ENCODE measurements around the gene KCNH1.

KCNH1 gene

DNA sequence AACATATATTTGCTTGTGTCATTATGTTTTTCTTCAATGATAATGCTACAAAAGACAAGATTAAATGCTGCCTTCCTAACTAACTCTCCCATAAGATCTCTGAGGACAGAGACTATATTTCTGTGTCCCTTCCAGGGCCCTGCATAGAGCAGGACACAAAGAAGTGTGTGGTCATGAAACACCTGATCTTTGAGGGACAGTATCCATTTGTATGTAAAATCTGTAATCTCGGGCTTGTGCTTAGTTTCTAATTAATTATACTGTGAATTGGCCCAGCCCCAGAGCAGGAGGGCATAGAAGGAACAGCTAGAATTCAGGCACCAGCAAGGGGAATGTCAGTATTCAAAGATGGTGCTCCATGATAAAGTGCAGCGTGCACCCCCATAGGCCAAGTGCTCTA is 430.4 kb downstream of the KCNH1 start:
- DNase-seq, result no peak

DNA sequence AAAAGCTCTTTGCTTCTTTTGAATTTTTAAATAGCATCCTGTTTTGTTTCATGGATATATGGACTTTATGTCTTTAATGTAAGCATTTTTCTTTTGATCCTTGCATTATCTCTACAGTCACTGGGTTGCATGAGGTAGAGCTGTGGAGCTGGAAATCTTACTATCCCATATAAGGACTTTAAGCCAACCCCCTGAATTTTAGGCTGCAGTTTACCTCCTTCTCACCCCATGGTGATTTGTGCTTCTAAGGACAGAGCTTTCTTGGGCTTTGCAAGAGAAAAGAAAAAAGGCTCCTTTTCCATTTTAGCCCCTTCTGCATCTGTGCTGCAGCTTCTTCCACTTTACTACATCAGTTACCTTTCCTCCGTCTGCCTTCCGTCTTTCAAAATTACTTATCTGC is 431.4 kb downstream of the KCNH1 start:
- DNase-seq, result no peak

DNA sequence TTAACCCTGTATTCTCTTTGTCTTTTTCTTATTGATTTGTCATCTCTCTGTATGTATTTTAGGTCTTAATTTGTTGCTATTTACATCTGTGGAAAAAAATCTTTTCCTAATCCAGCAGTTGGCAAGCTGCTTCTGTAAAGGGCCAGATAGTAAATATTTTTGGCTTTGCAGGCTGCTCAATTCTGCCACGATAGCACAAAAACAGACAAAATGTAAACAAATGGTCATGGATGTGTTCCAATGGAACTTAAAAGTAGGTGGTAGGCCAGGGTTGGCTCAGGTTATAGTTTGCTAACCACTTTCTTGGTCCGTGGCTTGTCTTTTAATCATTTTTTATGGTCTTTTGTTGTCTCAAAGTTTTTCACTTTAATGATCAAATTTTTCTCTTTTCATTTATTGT is 433.4 kb downstream of the KCNH1 start:
- no peak for DNase-seq

DNA sequence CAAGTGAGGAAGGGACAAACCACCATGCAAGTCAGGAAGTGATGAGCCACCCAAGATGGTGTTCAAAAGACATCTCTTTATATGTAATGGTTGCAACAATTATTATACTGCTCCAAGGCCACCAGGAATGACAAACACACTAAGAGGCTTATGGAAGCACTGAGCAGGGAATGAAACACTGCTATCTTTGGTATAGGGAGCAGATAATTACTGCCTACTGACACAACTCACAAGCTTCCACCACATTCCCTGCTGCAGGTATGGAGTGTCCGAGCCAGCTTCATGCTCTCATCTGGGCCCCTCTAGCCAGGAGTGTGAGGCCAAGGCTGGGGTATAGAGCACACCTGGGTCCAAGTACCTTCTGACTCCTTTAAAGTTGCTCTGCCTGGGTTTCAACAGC is 433.9 kb downstream of the KCNH1 start:
- DNase-seq, result no peak

DNA sequence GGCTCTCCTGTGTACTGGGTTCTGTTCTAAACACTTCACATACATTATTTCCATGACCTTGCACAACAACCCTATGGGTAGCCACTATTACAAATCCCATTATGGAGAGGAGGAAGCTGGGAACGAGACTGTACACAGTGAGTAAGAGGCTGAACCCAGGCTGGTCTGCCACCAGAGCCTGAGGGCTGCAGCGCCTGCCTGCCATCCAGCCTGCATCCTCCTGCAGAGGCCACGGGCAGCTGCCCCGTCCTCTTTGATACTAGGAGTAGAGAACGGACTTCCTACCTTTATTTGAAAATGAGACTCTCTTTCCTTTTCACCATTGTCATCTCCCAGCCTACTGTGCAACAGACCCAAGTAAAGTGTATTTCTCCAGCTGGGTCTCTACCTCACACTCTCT is 435.3 kb downstream of the KCNH1 start:
- DNase-seq, result no peak

DNA sequence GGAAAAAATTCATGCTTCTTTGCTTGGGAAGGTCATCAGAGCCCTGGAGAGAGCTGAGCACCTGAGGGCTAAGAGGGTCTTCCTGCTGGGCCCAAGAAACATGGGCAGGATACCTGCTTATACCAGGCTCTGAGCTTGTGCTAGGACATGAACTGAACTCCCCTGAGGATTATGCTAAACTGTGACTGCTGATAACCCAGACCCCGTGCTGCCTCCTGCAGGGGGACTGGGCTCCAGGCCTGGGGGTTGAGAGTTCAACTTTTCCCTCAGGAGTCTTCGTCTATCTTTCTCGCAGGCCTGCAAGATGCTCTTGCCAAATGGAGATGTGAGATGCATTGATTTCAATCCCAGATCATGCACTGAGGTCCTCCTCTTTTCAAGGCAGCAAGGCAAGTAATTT is 436.8 kb downstream of the KCNH1 start:
- no peak for DNase-seq

DNA sequence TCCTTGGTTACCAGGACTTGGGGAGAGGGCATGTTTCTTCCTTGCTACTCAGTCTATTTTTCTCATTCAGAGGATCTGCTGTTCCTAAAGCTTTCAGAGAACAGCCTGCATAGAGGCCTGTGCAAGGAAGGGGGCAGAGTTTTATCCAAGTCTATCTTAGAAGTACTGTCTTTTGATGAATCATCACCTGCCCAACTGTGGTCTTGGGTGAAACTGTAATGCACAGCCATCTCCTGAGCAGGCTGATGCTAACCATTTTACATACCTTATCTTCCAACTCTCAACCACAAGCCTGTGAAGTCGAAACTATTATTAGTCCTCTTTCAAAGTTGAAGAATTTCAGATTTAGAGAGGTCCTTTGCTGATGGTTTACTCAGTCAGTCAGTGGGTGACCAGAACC is 437.2 kb downstream of the KCNH1 start:
- DNase-seq, result no peak

DNA sequence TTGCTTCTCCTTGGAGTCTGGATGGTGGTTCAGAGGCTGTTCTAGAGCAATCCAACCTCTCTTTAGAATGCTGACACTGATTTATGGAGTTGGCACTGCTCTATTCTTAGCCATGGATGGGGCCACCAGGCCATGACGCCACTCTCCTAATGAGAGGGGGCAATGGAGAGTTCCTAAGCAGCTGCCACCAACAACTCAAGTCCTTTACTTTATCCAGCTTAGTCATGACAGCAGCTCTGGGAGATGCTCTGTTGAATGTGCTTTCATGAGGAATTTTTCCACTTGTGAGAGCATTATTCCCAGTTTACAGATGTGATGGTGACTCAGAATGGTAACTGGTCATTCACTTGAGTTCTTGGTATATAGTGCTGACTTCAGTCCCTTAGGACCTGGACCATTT is 438.9 kb downstream of the KCNH1 start:
- no peak for DNase-seq

DNA sequence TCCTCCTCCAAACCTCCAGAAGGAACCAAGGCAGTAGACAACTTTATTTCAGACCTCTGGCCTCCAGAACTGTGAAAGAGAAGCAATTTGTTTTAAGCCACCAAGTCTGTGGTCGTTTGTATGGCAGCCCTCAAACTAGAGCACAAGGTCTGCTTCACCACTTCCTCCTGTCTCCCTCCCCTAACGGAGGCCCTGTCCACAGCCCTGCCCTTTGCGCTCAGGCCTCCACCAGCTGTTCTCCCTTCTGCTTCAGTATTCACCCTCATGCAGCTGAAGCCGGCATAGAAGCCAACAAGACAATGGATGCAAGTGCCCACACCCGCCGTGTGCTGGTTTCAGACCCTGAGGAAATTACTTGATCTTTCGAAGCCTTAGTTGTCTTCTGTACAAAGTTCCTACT is 441.2 kb downstream of the KCNH1 start:
- peak; percentile 21 for DNase-seq

DNA sequence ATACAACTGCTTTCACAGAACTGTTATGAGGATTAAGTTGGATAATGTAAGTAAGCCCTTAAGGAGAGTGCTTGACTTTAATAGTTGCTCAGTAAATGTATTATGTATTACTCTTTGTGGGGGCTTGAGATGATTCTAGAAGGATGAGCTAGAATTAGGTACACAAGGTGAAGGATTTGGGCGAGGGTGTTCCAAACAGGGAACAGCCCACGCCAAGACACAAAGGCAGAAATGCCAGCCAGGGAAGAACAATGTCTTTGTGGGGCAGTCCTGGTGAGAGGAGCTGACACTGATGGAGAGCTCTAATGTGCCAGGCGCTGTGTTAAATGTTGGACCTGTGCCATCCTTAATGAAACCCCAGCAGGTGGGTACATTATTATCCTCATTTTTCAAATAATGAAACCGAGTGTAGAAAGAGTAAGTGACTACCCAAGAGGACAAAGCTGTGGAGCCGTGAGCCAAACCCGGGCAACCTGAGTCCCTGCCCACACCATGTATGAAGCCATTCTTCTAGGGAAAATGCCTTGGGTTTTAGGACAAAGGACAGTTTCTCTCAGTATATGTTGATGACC is 442.8 kb downstream of the KCNH1 start:
- no peak for DNase-seq

DNA sequence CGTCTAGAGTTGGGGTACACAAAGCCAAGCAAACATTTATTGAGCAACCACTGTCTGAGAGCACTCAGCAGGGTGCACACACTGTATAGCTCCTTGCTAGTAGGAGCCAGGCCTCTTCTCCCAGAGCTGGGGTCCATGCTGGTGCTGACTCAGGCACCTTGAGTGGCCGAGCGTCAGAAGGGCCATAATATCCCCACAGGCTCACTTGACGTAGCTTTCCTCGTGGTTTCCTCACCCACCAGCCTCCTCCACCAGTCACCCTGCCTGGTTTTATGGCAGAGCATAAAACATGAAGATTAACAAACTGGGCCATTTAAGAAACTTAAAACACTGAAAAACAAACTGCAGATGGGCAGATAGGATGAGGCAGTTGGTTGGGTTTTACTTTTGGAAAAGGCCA is 443.7 kb downstream of the KCNH1 start:
- no peak for DNase-seq

DNA sequence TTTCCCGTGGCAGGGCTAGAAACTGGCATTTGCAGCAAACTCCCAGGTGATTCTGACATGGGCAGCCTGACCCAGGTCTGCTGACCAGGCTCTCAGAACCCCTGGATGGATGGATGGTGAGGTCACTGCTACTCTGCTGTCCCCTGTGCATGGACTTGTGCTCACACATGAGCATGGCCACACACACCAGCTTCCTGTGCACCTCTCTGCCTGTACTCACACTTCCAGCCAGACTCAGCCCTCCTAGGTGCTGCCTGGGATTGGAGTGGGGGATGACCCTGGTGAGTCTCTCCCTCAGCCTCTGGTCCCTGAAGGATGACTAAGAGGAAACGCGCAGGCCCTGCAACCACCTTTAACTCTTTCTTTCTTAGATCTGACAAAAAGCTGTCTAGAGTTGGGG is 444.1 kb downstream of the KCNH1 start:
- no peak for DNase-seq

DNA sequence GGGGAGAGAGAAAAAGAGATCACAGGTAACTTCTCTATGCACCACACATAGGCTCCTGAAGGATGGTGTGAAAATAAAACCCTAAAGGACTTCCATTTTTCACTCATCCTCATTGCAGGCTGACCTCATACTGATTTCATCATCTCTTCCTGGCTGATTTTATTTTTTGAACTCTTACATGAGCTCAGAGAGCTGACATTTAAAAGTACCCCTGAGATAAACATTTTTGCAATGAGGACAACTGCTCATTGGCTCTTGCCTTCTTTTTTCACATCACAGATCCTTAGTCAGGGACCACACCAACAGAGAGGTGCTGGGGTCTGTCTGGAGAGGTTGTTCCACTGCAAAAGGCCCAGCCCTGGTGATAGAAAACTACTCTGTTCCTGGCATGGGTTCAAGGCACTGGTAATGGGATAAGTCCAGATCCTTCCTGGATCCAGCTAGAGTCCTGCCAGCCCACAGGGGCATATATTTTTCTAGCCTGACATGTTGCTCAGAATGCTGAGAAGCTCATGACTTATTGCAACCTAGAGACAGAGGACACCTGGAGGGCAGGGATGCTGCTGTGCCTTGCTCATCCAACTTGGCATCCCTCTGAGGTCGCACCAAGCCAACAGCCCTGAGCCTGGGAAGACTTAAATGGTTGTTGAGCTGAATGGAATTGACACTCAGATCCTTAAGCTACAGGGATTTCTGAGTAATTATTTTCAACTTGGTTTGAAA is 445.3 kb downstream of the KCNH1 start:
- DNase-seq, result no peak

DNA sequence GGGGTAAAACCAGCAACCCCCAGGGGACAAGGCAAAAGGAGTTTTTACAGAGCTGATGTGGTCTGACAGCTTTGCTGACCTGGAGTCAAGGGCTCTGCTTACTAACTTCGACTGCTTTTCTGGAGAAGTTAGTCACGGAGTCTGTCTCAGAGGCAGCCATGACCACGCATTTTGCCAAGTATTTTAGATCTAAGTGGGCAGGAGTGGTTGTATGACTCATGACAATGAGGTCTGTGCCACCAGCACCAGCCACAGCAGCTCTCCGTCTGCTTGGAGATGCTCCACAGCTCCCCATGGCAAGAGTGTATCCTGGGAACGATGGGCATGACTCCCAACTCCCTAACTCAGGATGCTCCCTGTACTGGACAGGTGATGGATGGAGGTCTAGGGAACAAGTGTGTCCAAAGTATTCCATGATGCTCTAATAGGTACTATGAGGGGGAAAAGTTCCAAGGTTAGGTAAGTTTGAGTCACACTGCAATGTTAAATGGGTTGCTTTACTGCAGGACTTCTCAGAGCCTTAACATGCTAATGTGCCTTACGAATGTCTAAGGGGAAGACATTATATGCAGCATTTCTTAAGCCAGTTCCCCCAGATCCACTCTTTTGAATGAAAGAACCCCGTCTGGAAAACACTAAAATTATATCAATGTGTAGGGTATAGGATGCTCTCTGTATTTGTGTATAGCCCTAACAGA is 446.2 kb downstream of the KCNH1 start:
- no peak for DNase-seq

DNA sequence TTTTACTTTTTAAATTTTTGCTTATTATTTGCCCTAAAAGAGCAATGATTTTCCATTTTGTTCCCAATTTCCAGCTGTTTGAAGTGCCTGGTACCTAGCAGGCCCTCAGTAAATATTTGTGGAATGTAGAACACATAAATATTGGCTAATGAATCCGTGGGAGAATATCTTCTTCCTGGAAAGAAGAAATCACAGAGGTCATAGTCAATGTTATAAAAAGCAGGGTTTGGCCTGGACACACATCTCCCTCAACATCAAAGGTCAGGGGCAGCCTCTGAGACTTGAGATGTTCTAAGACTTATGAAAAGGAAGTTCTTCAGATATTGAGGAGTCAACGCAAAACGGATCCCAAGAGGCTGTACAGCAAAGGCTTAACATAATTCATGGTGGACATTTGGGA is 447.1 kb downstream of the KCNH1 start:
- no peak for DNase-seq

DNA sequence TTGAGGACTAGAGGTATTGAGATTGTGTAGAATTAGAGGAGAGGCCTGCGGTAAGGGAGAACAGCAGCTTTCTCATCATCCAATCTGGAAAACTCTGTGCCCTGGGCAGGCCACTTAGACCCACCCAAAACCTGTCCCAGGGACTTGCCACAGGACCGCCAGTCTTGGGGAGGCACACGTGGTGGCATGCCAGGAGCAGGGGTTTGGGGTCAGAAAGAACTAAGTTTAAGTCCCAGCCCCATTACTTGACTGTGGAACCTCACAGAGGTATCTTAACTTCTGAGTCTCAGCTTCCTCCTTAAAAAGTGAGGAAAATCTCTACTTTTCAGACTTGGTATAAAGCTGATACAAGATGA is 448.7 kb downstream of the KCNH1 start:
- DNase-seq, result no peak

DNA sequence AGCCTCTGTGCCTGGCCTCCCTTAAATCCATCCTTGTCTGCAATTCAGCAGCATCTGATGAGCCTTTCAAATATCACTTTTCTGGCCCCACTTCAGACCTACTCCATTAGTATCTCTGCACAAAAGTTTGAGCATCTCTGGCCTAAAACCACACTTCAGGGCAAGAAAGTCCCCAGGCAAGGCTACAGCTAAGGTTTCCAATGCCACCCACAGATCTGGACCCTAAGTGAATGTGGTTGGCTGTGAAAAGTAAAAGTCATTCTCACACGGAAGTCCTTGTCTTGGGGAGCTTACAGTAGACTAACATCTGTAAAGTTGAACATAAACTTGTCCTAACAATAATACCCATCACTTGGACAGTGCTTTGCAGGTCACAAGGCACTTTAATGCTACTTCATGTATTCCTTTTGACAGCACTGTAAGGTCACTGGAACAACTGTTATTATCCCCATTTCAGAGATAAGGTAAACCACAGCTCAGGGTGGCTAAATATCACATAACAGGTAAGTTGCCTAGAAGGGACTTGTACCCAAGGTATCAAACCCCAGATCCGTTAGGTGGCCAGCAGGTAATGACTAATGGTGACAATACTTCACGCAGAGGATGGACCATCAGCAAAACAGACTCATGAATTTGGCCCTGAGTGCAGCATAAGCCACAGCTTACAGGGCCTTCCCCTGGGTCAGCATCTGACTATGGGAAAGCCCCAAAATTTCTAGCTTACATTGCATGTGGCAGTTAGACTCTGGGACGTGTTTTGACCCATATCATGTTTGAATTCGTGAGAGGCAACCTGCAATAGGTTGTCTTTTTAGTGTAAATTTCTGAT is 449.3 kb downstream of the KCNH1 start:
- DNase-seq, result no peak

DNA sequence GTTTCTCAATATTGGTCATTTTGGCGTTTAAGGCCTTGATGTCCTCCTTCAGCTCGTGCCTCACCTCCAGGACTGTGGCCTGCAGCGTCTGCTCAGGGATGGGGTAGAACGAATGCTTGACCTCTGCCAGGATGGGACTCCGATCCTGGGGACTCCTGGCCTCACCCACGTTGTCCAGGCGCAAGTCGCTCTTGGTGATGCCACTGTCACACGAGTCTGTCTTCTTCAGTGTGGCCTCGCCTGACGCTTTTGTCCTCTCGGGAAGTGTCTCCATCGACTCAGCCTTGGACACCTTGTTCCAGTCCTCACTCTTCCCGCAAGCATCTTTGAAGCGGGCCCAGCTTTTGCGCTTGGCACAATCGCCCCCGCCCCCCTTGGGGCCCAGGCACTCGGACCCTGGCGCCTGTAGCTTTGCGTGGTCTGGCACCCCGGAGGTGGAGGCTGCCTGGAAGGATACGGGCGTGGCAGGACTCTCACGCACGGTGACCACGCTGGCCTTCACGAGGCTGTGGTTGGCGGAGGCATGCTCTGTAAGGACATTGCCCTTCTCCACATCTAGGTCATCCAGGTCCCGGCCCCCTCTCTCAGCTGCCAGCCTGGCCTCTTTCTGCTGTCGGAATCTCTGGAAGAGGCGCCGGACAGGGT is 450.4 kb downstream of the KCNH1 start:
- DNase-seq, result no peak

DNA sequence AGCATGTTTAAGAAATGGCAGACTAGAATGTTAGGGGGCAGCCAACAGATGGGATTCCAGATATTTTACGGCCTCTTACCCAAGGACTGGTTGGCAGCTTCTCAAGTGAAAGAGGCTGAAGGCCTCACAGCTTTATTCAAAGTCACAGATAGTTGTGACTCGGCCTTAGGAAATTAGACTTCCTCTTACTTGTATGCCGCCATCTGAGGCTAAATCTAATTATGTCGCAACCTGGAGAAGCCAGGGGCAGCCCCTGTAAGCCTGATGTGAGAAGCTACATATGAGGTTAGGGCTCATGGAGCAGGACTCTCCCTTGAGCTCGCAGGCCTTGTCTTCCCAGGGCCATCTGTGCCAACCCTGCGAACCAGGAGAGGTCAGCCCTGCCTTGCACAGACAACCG is 452.8 kb downstream of the KCNH1 start:
- DNase-seq, result no peak

DNA sequence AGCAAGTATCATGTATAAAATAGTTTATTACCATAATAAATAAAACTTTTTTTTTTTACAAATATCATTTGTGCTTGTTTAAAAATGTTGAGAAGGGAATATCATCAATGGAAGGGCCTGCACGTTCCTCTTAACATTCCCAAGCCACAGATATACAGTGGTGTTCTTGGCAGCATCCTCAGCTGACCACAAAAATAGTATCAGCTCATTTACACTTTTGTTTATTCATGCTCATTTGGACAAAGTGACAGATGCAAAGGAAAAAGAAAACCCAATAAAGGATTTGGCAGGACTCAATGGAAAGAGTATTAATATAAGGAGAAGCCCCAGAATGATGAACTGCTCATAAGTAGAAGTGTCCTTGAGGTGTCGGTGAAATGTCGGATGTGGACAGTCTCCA is 455.6 kb downstream of the KCNH1 start:
- DNase-seq, result no peak

DNA sequence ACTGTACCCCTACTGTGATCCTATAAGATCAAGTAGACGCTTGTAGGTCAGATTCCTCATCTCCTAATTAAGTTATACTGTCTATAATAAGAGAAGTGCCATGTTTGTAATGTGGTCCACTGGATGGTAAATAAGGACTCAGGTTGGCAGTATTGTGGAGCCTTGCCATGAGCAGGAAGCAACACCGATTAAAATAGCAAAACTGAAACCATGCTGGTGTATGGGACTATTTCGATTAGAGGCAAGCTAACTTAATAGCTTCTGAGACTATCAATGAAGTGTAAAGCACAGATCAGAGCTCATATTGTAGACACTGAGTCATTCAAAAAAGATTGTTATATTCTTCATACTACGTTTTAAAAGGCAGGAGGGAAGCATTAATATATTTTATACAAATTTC is 456.4 kb downstream of the KCNH1 start:
- DNase-seq, result no peak

DNA sequence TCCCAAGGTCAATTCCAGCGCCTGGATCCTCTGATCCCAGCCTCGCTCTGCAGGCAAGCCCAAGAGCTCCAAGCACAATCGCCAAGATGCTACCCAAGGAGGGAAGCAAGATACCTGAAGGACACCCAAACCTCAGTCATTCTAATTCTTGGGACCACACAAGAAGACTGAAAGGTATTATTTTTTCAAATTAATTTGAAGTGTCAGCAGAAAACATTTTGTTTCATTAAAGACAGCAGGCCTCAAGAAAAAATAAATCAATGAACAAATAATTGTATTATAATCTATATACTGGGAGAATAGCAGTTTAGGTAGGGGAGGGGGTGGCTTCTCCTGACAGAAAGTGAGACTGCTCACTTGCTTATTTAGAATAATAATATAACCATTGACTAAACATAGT is 457.4 kb downstream of the KCNH1 start:
- DNase-seq, result no peak

DNA sequence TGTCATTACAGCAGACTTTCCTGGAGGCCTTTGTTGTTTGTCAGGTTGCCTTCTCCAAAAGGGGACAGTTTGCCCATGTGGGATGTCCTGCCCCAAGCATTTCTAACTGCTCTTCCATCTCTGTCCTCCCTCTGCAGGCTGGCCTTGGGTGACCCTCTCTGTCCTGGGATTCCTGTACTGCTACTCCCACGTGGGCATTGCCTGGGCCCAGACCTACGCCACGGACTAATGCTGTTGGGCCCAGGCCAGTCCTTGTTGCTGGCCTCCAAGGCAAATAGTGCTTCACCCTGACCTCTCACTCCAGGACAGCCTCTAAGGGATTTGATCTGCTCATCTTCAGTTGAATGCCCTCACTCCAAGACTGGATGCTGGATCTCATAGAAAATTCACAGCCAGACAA is 459.8 kb downstream of the KCNH1 start:
- DNase-seq, result no peak
